Neutrophil (primary cell): ENCODE data around the gene COLEC12.
"Not testable (repeated sequence)": the region's sequence is repeated elsewhere in the genome, so short reads cannot be mapped to it uniquely, and the experiment has no call there.

Source experiments
- H3K27ac ChIP-seq: fragments of 200-600 bp; sonication (generic); 2 replicates; pipeline ENCODE4 v1.5.1; 2016; ENCODE audit warnings: mild to moderate bottlenecking, moderate library complexity
- H3K27me3 ChIP-seq: fragments of 200-600 bp; sonication (generic); 2 replicates; pipeline ENCODE4 v1.6.0; 2016; ENCODE audit warnings: mild to moderate bottlenecking
- H3K36me3 ChIP-seq: fragments of 200-600 bp; sonication (generic); 2 replicates; pipeline ENCODE4 v1.5.1; 2017
- H3K4me1 ChIP-seq, 2 experiments: fragments of 200-600 bp in 1 of 2; sonication (generic) in 1 of 2; 1 replicate in 1 of 2; 2 replicates in 1 of 2; pipeline versions ENCODE4 v1.5.1 to v1.6.1; 2013 to 2016; ENCODE audit warnings: low read depth in 1 of 2, low read length in 1 of 2, mild to moderate bottlenecking in 1 of 2, moderate library complexity in 1 of 2; ENCODE audit not compliant: control insufficient read depth in 1 of 2, insufficient read depth in 1 of 2
- H3K4me3 ChIP-seq, 2 experiments: fragments of 200-600 bp in 1 of 2; sonication (generic) in 1 of 2; 1 replicate in 1 of 2; 2 replicates in 1 of 2; pipeline ENCODE4 v1.5.1; 2013 to 2016; ENCODE audit warnings: low read depth in 1 of 2, low read length in 1 of 2, mild to moderate bottlenecking in 1 of 2, moderate library complexity in 1 of 2
- H3K9me3 ChIP-seq: fragments of 200-600 bp; sonication (generic); 2 replicates; pipeline ENCODE4 v1.5.1; 2016
- CTCF ChIP-seq: fragments of 200-600 bp; sonication (generic); IDR thresholded peaks from 2 replicates; pipeline ENCODE4 v1.5.1; 2016; ENCODE audit warnings: antibody characterized with exemption

The COLEC12 gene

GRCh38 chr18:318791-319291, 181.7 kb downstream of the COLEC12 start:
- no peaks in the 10 kb centered on the region for H3K36me3 ChIP-seq
- no peak overlapping the region for H3K27ac ChIP-seq
- H3K27me3 ChIP-seq: no peaks in the 10 kb centered on the region
- no peaks in the 10 kb centered on the region for H3K9me3 ChIP-seq
- H3K4me1 ChIP-seq: peaks cover 8 to 24% of the 10 kb centered on the region in 2 experiments
- no peak overlapping the region for H3K4me3 ChIP-seq
- no peak for TF ChIP-seq CTCF

GRCh38 chr18:317618-318017, 182.9 kb downstream of the COLEC12 start:
- Histone ChIP-seq H3K9me3 (no peaks in the 10 kb centered on the region), H3K4me1 (peaks cover 5 to 12% of the 10 kb centered on the region in 2 experiments), H3K36me3 (no peaks in the 10 kb centered on the region), H3K27me3 (no peaks in the 10 kb centered on the region), H3K27ac (no peak overlapping the region), H3K4me3 (no peak overlapping the region)
- no peak for TF ChIP-seq CTCF

- no peaks in the 10 kb centered on the region for H3K4me1 ChIP-seq
- no peaks in the 10 kb centered on the region for H3K9me3 ChIP-seq
- H3K4me3 ChIP-seq: no peak overlapping the region
- H3K36me3 ChIP-seq: no peaks in the 10 kb centered on the region
- TF ChIP-seq CTCF: no peak
- no peak overlapping the region for H3K27ac ChIP-seq
- H3K27me3 ChIP-seq: no peaks in the 10 kb centered on the region
Observed at GRCh38 chr18:316393-316792, 184.1 kb downstream of the COLEC12 start.

- Histone ChIP-seq H3K36me3 (no peaks in the 10 kb centered on the region), H3K27ac (no peak overlapping the region), H3K4me1 (no peaks in the 10 kb centered on the region), H3K9me3 (no peaks in the 10 kb centered on the region), H3K4me3 (no peak overlapping the region), H3K27me3 (no peaks in the 10 kb centered on the region)
- TF ChIP-seq CTCF: no peak
Observed at GRCh38 chr18:313931-314330, 186.6 kb downstream of the COLEC12 start.

GRCh38 chr18:312415-312814, 188.1 kb downstream of the COLEC12 start:
- Histone ChIP-seq H3K4me3 (no peak overlapping the region), H3K27ac (no peak overlapping the region), H3K4me1 (no peaks in the 10 kb centered on the region), H3K27me3 (no peaks in the 10 kb centered on the region), H3K36me3 (no peaks in the 10 kb centered on the region), H3K9me3 (no peaks in the 10 kb centered on the region)
- TF ChIP-seq CTCF: no peak

GRCh38 chr18:310042-310441, 190.5 kb downstream of the COLEC12 start:
- H3K4me1 ChIP-seq: no peaks in the 10 kb centered on the region
- H3K4me3 ChIP-seq: no peak overlapping the region
- no peak overlapping the region for H3K27ac ChIP-seq
- no peak for TF ChIP-seq CTCF
- H3K36me3 ChIP-seq: no peaks in the 10 kb centered on the region
- H3K9me3 ChIP-seq: no peaks in the 10 kb centered on the region
- no peaks in the 10 kb centered on the region for H3K27me3 ChIP-seq

GRCh38 chr18:308086-308485, 192.4 kb downstream of the COLEC12 start:
- not testable (repeated sequence) for H3K4me1 ChIP-seq, H3K27ac ChIP-seq, H3K9me3 ChIP-seq, H3K27me3 ChIP-seq, H3K4me3 ChIP-seq, H3K36me3 ChIP-seq
